GM21576 (cell line): ENCODE measurements around the gene SEMA5A.

ENCODE experiments used
- ATAC-seq: cut with Tn5 transposase; IDR thresholded peaks from one replicate; pipeline ENCODE4 v1.9.1; 2021; ENCODE audit warnings: mild to moderate bottlenecking, moderate library complexity; ENCODE audit not compliant: unreplicated experiment

SEMA5A gene

GRCh38 chr5:9444346-9444745 is 101.5 kb downstream of the SEMA5A start:
- no peak for ATAC-seq

- no peak for ATAC-seq
These were observed 104.3 kb downstream of the SEMA5A start for GRCh38 chr5:9441610-9442009.

- ATAC-seq, result no peak
These were observed 105.4 kb downstream of the SEMA5A start for GRCh38 chr5:9440517-9440916.

GRCh38 chr5:9439531-9440292 is 106.2 kb downstream of the SEMA5A start:
- no peak for ATAC-seq

- no peak for ATAC-seq
These were observed 107.1 kb downstream of the SEMA5A start for GRCh38 chr5:9438596-9439354.

- no peak for ATAC-seq
These were observed 108.1 kb downstream of the SEMA5A start for GRCh38 chr5:9437741-9438240.

- no peak for ATAC-seq
These were observed 114.2 kb downstream of the SEMA5A start for GRCh38 chr5:9431496-9432258.

- no peak for ATAC-seq
These were observed 114.8 kb downstream of the SEMA5A start for GRCh38 chr5:9431151-9431495.

GRCh38 chr5:9430306-9430705 is 115.6 kb downstream of the SEMA5A start:
- ATAC-seq, result no peak

GRCh38 chr5:9429691-9430215 is 116.1 kb downstream of the SEMA5A start:
- no peak for ATAC-seq

- ATAC-seq, result no peak
These were observed 117.6 kb downstream of the SEMA5A start for GRCh38 chr5:9428272-9428671.

- no peak for ATAC-seq
These were observed 120.2 kb downstream of the SEMA5A start for GRCh38 chr5:9425710-9426109.

GRCh38 chr5:9423571-9423970 is 122.3 kb downstream of the SEMA5A start:
- ATAC-seq, result no peak

- ATAC-seq, result no peak
These were observed 124.0 kb downstream of the SEMA5A start for GRCh38 chr5:9421884-9422283.

GRCh38 chr5:9419794-9420193 is 126.1 kb downstream of the SEMA5A start:
- ATAC-seq, result no peak

GRCh38 chr5:9415566-9415965 is 130.3 kb downstream of the SEMA5A start:
- ATAC-seq, result no peak

- no peak for ATAC-seq
These were observed 130.8 kb downstream of the SEMA5A start for GRCh38 chr5:9415091-9415490.

GRCh38 chr5:9411142-9411541 is 134.7 kb downstream of the SEMA5A start:
- no peak for ATAC-seq

- no peak for ATAC-seq
These were observed 136.4 kb downstream of the SEMA5A start for GRCh38 chr5:9409413-9409960.

- no peak for ATAC-seq
These were observed 136.9 kb downstream of the SEMA5A start for GRCh38 chr5:9408964-9409363.

- peak; percentile 73 for ATAC-seq
These were observed 140.6 kb downstream of the SEMA5A start for GRCh38 chr5:9405196-9405754.
